ENCODE results near the gene C19orf18.

- TF ChIP-seq, protein P1, sequence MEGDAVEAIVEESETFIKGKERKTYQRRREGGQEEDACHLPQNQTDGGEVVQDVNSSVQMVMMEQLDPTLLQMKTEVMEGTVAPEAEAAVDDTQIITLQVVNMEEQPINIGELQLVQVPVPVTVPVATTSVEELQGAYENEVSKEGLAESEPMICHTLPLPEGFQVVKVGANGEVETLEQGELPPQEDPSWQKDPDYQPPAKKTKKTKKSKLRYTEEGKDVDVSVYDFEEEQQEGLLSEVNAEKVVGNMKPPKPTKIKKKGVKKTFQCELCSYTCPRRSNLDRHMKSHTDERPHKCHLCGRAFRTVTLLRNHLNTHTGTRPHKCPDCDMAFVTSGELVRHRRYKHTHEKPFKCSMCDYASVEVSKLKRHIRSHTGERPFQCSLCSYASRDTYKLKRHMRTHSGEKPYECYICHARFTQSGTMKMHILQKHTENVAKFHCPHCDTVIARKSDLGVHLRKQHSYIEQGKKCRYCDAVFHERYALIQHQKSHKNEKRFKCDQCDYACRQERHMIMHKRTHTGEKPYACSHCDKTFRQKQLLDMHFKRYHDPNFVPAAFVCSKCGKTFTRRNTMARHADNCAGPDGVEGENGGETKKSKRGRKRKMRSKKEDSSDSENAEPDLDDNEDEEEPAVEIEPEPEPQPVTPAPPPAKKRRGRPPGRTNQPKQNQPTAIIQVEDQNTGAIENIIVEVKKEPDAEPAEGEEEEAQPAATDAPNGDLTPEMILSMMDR (IDR thresholded peaks at IDR 0.05): no peak
- TF ChIP-seq POLR2A (IDR thresholded peaks at IDR 0.05): no peak
Observed at GRCh38 chr19:58009301-58009665, 34.9 kb upstream of the C19orf18 start.
